K562 (cell line): ENCODE results near the gene B9D2. TPM values are rescaled to one million over a fixed set of nuclear protein-coding genes. Genes with fewer than 3 reads are reported as not detected.

Experiments
- CBX2 ChIP-seq: fragments of 200-600 bp; sonication (generic); IDR thresholded peaks from one replicate; pipeline ENCODE4 v1.6.1; 2012; ENCODE audit warnings: mild to moderate bottlenecking, low read length, inconsistent platforms; ENCODE audit not compliant: insufficient read depth, poor library complexity, severe bottlenecking
- JUND ChIP-seq, 2 experiments: IDR thresholded peaks; 2 replicates in 1 of 2; 3 replicates in 1 of 2; pipeline ENCODE4 v1.6.1; 2011; ENCODE audit warnings: borderline replicate concordance in 2 of 2, low read depth in 2 of 2, low read length in 2 of 2, improper control_type of control experiment in 1 of 2, missing biosample characterization in 1 of 2, missing genetic modification characterization in 1 of 2, missing genetic modification reagents in 1 of 2
- NFRKB ChIP-seq: fragments of 450-650 bp; IDR thresholded peaks from 2 replicates; pipeline ENCODE4 v1.6.1; 2016; ENCODE audit warnings: low read depth
- NR1H2 ChIP-seq: sonication (generic); formaldehyde crosslinking; IDR thresholded peaks from 2 replicates; pipeline ENCODE4 v1.4.0; 2020; ENCODE audit warnings: mild to moderate bottlenecking, missing genetic modification reagents
- PPARD ChIP-seq: fragments of 250-450 bp; sonication (Bioruptor Pico); IDR thresholded peaks from 2 replicates; pipeline ENCODE4 v1.8.0; 2022; ENCODE audit warnings: inconsistent platforms, mild to moderate bottlenecking, moderate library complexity
- SPI1 ChIP-seq: IDR thresholded peaks from 2 replicates; pipeline ENCODE4 v1.6.1; 2011; ENCODE audit warnings: low read depth, low read length, control low read depth, borderline replicate concordance
- SRSF7 ChIP-seq: fragments of 200-400 bp; formaldehyde crosslinking; optimal IDR thresholded peaks from 2 replicates; pipeline ENCODE3; 2017; ENCODE audit warnings: mild to moderate bottlenecking, low read depth, low read length
- ZBTB26 ChIP-seq: fragments of 450-650 bp; formaldehyde crosslinking; IDR thresholded peaks from 2 replicates; pipeline ENCODE4 v1.4.0; 2022; ENCODE audit warnings: missing genetic modification characterization
- ZBTB8A ChIP-seq: fragments of 450-650 bp; IDR thresholded peaks from 2 replicates; pipeline ENCODE4 v1.6.1; 2018; ENCODE audit warnings: mild to moderate bottlenecking, moderate library complexity; ENCODE audit not compliant: partially characterized antibody
- ZNF23 ChIP-seq: fragments of 250-450 bp; sonication (Bioruptor Pico); IDR thresholded peaks from 2 replicates; pipeline ENCODE4 v1.4.0; 2020; ENCODE audit warnings: mild to moderate bottlenecking
- ZNF696 ChIP-seq: fragments of 250-450 bp; sonication (Bioruptor Pico); conservative IDR thresholded peaks from 2 replicates; pipeline ENCODE4 v1.4.0; 2020; ENCODE audit warnings: mild to moderate bottlenecking, moderate library complexity
- ZNF707 ChIP-seq: fragments of 250-450 bp; sonication (Bioruptor Pico); conservative IDR thresholded peaks from 2 replicates; pipeline ENCODE4 v1.8.0; 2022; ENCODE audit warnings: inconsistent platforms, mild to moderate bottlenecking, moderate library complexity
- polyA plus RNA-seq, 8 experiments: library from polyadenylated mRNA; depleted of rRNA in 4 of 8; stranded (reverse) in 5 of 8; unstranded in 3 of 8; fragments of >200 nt; fragmentation: Nextera tagmentation in 2 of 8; fragmentation: Illumina TruSeq in 1 of 8; extraction: Ambion mirVana in 2 of 8; extraction: Trizol in 1 of 8; gene quantifications; 2 replicates each; pipeline versions ENCODE4 v1.2.1 to v1.2.3, GENCODE V29; 2011 to 2014; ENCODE audit warnings: inconsistent platforms in 1 of 8, missing spikeins in 1 of 8
- total RNA-seq, 7 experiments: library from RNA; depleted of rRNA in 6 of 7; stranded (reverse); fragments of >200 nt in 6 of 7; fragmentation: Illumina TruSeq in 2 of 7; extraction: Trizol in 2 of 7; gene quantifications; 2 replicates each; pipeline versions ENCODE4 v1.2.1 to v1.2.3, GENCODE V29; 2011 to 2021; ENCODE audit warnings: low replicate concordance in 1 of 7
- TF ChIP-seq, protein P1 (sequence below): fragments of 250-450 bp; sonication (Bioruptor Pico); IDR thresholded peaks from 2 replicates; pipeline ENCODE4 v1.4.0; 2020; ENCODE audit warnings: mild to moderate bottlenecking, moderate library complexity
- TF ChIP-seq, protein P2 (sequence below): fragments of 200-800 bp; sonication (Bioruptor generic); IDR thresholded peaks from 2 replicates; pipeline ENCODE4 v1.6.1; 2016; ENCODE audit warnings: missing genetic modification characterization, missing compliant biosample characterization
- TF ChIP-seq, protein P3 (sequence below): fragments of 200-800 bp; sonication (Bioruptor generic); IDR thresholded peaks from 2 replicates; pipeline ENCODE4 v1.6.1; 2017; ENCODE audit warnings: missing genetic modification characterization, missing compliant biosample characterization

B9D2 gene
- total and polyA plus RNA-seq, 9 of the 15 experiments (the other 6 are each of a cell fraction or from before 2014, with no cell fraction given) = 0.83 to 6.9 (median 2.8) TPM

DNA sequence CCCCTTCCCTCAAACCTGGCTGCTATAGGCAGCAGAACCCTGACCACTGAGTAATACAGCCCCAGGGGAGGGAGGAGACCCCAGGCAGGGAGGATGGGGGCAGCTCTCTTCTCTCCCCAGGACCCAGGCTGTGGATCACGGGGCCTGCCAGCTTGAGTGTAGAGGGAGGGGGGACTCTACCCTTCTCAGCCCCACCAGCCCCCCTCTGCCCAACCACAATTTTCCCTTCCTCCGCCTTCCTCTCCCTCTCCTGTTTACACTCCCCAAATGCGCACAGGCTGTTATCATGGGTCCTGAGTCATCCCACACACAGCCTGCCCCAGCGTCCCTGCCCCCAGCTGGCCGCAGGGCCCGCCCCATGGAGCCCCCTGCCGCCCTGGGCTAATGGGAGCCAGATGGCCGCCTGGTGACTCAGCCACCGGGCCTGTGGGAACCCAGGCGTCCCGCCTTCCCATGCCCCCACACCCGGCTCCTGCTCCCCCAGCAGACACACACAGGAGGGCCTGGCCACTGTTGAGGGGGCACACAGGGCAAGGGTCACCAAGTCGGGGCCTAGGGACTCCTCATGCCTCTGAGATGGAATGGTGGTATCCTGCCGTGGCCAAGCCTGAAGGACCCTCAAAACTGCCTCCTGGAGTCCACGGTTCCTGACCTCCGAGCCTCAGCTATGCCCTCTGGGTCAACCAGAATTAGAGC is 40.4 kb downstream of the B9D2 start (continued):
- TF ChIP-seq, protein P1, sequence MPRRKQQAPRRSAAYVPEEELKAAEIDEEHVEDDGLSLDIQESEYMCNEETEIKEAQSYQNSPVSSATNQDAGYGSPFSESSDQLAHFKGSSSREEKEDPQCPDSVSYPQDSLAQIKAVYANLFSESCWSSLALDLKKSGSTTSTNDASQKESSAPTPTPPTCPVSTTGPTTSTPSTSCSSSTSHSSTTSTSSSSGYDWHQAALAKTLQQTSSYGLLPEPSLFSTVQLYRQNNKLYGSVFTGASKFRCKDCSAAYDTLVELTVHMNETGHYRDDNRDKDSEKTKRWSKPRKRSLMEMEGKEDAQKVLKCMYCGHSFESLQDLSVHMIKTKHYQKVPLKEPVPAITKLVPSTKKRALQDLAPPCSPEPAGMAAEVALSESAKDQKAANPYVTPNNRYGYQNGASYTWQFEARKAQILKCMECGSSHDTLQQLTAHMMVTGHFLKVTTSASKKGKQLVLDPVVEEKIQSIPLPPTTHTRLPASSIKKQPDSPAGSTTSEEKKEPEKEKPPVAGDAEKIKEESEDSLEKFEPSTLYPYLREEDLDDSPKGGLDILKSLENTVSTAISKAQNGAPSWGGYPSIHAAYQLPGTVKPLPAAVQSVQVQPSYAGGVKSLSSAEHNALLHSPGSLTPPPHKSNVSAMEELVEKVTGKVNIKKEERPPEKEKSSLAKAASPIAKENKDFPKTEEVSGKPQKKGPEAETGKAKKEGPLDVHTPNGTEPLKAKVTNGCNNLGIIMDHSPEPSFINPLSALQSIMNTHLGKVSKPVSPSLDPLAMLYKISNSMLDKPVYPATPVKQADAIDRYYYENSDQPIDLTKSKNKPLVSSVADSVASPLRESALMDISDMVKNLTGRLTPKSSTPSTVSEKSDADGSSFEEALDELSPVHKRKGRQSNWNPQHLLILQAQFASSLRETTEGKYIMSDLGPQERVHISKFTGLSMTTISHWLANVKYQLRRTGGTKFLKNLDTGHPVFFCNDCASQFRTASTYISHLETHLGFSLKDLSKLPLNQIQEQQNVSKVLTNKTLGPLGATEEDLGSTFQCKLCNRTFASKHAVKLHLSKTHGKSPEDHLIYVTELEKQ (CRISPR knock-in tag) = no peak
- TF ChIP-seq PPARD (CRISPR knock-in tag) (no peak), CBX2 (no peak), ZNF707 (CRISPR knock-in tag) (no peak), ZNF23 (CRISPR knock-in tag) (no peak), SRSF7 (no peak), ZNF696 (no peak), NR1H2 (CRISPR knock-in tag) (no peak), JUND (IDR thresholded peaks at IDR 0.05; ENCODE audit: borderline replicate concordance, low read depth, low read length) (peak; percentile 96), JUND (tag; IDR thresholded peaks at IDR 0.05; ENCODE audit: borderline replicate concordance, low read depth, low read length) (peak; percentile 94; the same call in 2 of the 3 replicates), SPI1 (peak; percentile 36; the same call in 1 of the 2 replicates), ZBTB26 (CRISPR knock-in tag) (no peak), NFRKB (peak; percentile 39; the same call in 1 of the 2 replicates), ZBTB8A (no peak)
- TF ChIP-seq, protein P2, sequence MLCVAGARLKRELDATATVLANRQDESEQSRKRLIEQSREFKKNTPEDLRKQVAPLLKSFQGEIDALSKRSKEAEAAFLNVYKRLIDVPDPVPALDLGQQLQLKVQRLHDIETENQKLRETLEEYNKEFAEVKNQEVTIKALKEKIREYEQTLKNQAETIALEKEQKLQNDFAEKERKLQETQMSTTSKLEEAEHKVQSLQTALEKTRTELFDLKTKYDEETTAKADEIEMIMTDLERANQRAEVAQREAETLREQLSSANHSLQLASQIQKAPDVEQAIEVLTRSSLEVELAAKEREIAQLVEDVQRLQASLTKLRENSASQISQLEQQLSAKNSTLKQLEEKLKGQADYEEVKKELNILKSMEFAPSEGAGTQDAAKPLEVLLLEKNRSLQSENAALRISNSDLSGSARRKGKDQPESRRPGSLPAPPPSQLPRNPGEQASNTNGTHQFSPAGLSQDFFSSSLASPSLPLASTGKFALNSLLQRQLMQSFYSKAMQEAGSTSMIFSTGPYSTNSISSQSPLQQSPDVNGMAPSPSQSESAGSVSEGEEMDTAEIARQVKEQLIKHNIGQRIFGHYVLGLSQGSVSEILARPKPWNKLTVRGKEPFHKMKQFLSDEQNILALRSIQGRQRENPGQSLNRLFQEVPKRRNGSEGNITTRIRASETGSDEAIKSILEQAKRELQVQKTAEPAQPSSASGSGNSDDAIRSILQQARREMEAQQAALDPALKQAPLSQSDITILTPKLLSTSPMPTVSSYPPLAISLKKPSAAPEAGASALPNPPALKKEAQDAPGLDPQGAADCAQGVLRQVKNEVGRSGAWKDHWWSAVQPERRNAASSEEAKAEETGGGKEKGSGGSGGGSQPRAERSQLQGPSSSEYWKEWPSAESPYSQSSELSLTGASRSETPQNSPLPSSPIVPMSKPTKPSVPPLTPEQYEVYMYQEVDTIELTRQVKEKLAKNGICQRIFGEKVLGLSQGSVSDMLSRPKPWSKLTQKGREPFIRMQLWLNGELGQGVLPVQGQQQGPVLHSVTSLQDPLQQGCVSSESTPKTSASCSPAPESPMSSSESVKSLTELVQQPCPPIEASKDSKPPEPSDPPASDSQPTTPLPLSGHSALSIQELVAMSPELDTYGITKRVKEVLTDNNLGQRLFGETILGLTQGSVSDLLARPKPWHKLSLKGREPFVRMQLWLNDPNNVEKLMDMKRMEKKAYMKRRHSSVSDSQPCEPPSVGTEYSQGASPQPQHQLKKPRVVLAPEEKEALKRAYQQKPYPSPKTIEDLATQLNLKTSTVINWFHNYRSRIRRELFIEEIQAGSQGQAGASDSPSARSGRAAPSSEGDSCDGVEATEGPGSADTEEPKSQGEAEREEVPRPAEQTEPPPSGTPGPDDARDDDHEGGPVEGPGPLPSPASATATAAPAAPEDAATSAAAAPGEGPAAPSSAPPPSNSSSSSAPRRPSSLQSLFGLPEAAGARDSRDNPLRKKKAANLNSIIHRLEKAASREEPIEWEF (CRISPR knock-in tag) = 0 out of 2 replicates have a peak, but pooled peaks have one; percentile 77
- TF ChIP-seq, protein P3, sequence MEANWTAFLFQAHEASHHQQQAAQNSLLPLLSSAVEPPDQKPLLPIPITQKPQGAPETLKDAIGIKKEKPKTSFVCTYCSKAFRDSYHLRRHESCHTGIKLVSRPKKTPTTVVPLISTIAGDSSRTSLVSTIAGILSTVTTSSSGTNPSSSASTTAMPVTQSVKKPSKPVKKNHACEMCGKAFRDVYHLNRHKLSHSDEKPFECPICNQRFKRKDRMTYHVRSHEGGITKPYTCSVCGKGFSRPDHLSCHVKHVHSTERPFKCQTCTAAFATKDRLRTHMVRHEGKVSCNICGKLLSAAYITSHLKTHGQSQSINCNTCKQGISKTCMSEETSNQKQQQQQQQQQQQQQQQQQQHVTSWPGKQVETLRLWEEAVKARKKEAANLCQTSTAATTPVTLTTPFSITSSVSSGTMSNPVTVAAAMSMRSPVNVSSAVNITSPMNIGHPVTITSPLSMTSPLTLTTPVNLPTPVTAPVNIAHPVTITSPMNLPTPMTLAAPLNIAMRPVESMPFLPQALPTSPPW (CRISPR knock-in tag) = peak; percentile 99
